GM12878 (cell line): ENCODE measurements around the gene PIGQ. TPM values are rescaled to one million over a fixed set of nuclear protein-coding genes. Genes with fewer than 3 reads are reported as not detected.

Experiments used
- BHLHE40 ChIP-seq, 2 experiments: fragments of 450-650 bp in 1 of 2; IDR thresholded peaks; 2 replicates each; pipeline ENCODE4 v1.6.1; 2011 to 2017; ENCODE audit warnings: low read depth in 2 of 2, borderline replicate concordance in 1 of 2, improper control_type of control experiment in 1 of 2, low read length in 1 of 2, mild to moderate bottlenecking in 1 of 2
- CBFB ChIP-seq: IDR thresholded peaks from 2 replicates; pipeline ENCODE4 v1.6.1; 2016; ENCODE audit warnings: antibody characterized with exemption, low read depth
- CEBPZ ChIP-seq: fragments of 150-350 bp; IDR thresholded peaks from 2 replicates; pipeline ENCODE4 v1.6.1; 2016; ENCODE audit warnings: low read depth, low read length
- E2F8 ChIP-seq: fragments of 450-650 bp; IDR thresholded peaks from 2 replicates; pipeline ENCODE4 v1.6.1; 2018; ENCODE audit warnings: mild to moderate bottlenecking, low read depth, moderate library complexity; ENCODE audit not compliant: partially characterized antibody
- ESRRA ChIP-seq: IDR thresholded peaks from 2 replicates; pipeline ENCODE4 v1.6.1; 2012; ENCODE audit warnings: mild to moderate bottlenecking, low read length, improper control_type of control experiment
- EZH2 ChIP-seq: IDR thresholded peaks from 2 replicates; pipeline ENCODE4 v1.6.1; 2012; ENCODE audit warnings: low read depth, mild to moderate bottlenecking, control low read depth, inconsistent platforms, low read length, borderline replicate concordance; ENCODE audit not compliant: control insufficient read depth
- FOXK2 ChIP-seq: fragments of 450-650 bp; IDR thresholded peaks from 2 replicates; pipeline ENCODE4 v1.6.1; 2017; ENCODE audit warnings: mild to moderate bottlenecking, moderate library complexity
- HDGF ChIP-seq: fragments of 450-650 bp; IDR thresholded peaks from 2 replicates; pipeline ENCODE4 v1.6.1; 2016; ENCODE audit warnings: antibody characterized with exemption
- KAT2A ChIP-seq: conservative IDR thresholded peaks from 2 replicates; pipeline ENCODE4 v1.6.1; 2011; ENCODE audit warnings: low read depth, low read length; ENCODE audit not compliant: control insufficient read depth
- KDM1A ChIP-seq: fragments of 200-600 bp; sonication (generic); IDR thresholded peaks from 2 replicates; pipeline ENCODE4 v1.6.1; 2016; ENCODE audit warnings: borderline replicate concordance
- LARP7 ChIP-seq: fragments of 450-650 bp; IDR thresholded peaks from 2 replicates; pipeline ENCODE4 v1.6.1; 2017; ENCODE audit warnings: mild to moderate bottlenecking
- MEF2A ChIP-seq: IDR thresholded peaks from 2 replicates; pipeline ENCODE4 v1.6.1; 2011; ENCODE audit warnings: low read depth, mild to moderate bottlenecking, low read length, moderate library complexity; ENCODE audit not compliant: insufficient read depth
- MLLT1 ChIP-seq: fragments of 450-650 bp; IDR thresholded peaks from 2 replicates; pipeline ENCODE4 v1.6.1; 2016; ENCODE audit warnings: mild to moderate bottlenecking
- MYB ChIP-seq: fragments of 150-350 bp; IDR thresholded peaks from 2 replicates; pipeline ENCODE4 v1.6.1; 2014; ENCODE audit warnings: mild to moderate bottlenecking, low read depth, low read length, borderline replicate concordance
- NBN ChIP-seq: fragments of 450-650 bp; IDR thresholded peaks from 2 replicates; pipeline ENCODE4 v1.6.1; 2016
- POLR2AphosphoS5 ChIP-seq: IDR thresholded peaks from 2 replicates; pipeline ENCODE4 v1.6.1; 2011; ENCODE audit warnings: mild to moderate bottlenecking, low read length, inconsistent platforms
- RBBP5 ChIP-seq: fragments of 200-600 bp; sonication (generic); conservative IDR thresholded peaks from 2 replicates; pipeline ENCODE4 v1.6.1; 2016
- SMAD5 ChIP-seq: IDR thresholded peaks from 2 replicates; pipeline ENCODE4 v1.6.1; 2016; ENCODE audit warnings: antibody characterized with exemption, low read depth
- SMC3 ChIP-seq: IDR thresholded peaks from 2 replicates; pipeline ENCODE4 v1.6.1; 2011; ENCODE audit warnings: low read length, improper control_type of control experiment, borderline replicate concordance
- SREBF1 ChIP-seq: IDR thresholded peaks from 2 replicates; pipeline ENCODE4 v1.6.1; 2012; ENCODE audit warnings: mild to moderate bottlenecking, low read length
- STAT1 ChIP-seq: fragments of 450-650 bp; conservative IDR thresholded peaks from 2 replicates; pipeline ENCODE4 v1.6.1; 2014; ENCODE audit warnings: antibody characterized with exemption, mild to moderate bottlenecking
- TCF12 ChIP-seq: IDR thresholded peaks from 2 replicates; pipeline ENCODE4 v1.6.1; 2011; ENCODE audit warnings: low read depth, mild to moderate bottlenecking, low read length
- TCF7 ChIP-seq: IDR thresholded peaks from 2 replicates; pipeline ENCODE4 v1.6.1; 2014; ENCODE audit warnings: antibody characterized with exemption, borderline replicate concordance
- ZNF217 ChIP-seq: fragments of 450-650 bp; IDR thresholded peaks from 2 replicates; pipeline ENCODE4 v1.6.1; 2017; ENCODE audit warnings: antibody characterized with exemption, mild to moderate bottlenecking
- ZNF274 ChIP-seq: IDR thresholded peaks from one replicate; pipeline ENCODE4 v1.8.0; 2011; ENCODE audit not compliant: insufficient read length, insufficient read depth
- ZNF622 ChIP-seq: fragments of 450-650 bp; IDR thresholded peaks from 2 replicates; pipeline ENCODE4 v1.6.1; 2017; ENCODE audit warnings: mild to moderate bottlenecking, inconsistent platforms
- polyA plus RNA-seq, 11 experiments: library from polyadenylated mRNA; depleted of rRNA in 4 of 11; unstranded in 6 of 11; stranded (reverse) in 5 of 11; fragments of >200 nt; fragmentation: Nextera tagmentation in 4 of 11; fragmentation: Illumina TruSeq in 1 of 11; extraction: Ambion mirVana in 4 of 11; extraction: Trizol in 1 of 11; gene quantifications; 1 replicate in 1 of 11; 2 replicates in 10 of 11; pipeline versions ENCODE4 v1.2.1 to v1.2.3, GENCODE V29; 2011 to 2016; ENCODE audit warnings: inconsistent platforms in 2 of 11, missing spikeins in 2 of 11, low read depth in 1 of 11
- total RNA-seq, 4 experiments: library from RNA; depleted of rRNA in 3 of 4; stranded (reverse); fragments of >200 nt in 3 of 4; fragmentation: Illumina TruSeq in 1 of 4; extraction: Trizol in 1 of 4; gene quantifications; 2 replicates each; pipeline versions ENCODE4 v1.2.1 to v1.2.3, GENCODE V29; 2013 to 2021

The PIGQ gene
- total and polyA plus RNA-seq, 10 of the 15 experiments (the other 5 are each of a cell fraction or from before 2014, with no cell fraction given) = 1.8 to 31.3 (median 17.5) TPM; not detected in 1

DNA sequence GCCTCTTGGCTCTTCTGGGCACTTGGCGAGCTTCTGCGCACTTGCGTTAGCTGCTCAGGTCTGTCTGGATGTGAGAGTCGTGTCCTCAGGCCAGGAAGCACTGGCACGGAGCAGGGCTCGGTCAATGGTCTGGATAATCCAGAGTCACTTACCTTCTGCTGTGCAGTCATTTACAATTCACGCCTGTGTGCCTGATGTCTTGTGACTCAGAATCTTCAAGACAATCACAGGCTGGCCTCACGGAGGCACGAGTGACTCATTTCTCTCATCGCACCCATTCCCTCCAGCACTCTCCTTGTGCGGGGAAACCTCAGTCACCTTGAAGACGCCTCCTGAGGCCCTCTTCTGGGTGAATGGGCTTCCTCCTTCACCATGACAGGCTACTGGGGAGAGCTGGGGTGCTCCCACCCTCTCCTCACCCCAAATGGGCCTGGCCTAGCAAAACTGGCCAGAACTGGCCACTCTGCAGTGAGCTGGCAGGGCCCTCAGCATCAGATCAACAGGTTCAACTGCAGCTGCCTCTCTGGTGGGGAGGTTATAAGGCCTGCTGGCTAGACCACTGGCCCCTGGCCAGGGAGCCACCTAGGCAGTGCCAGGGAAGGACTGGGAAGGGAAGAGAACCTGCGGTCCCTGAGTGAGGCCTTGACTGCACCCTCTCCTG, 44.1 kb upstream of the PIGQ start (continued):
- TF ChIP-seq CEBPZ = no peak
- peak; percentile 85; the same call in 1 of the 2 replicates for TF ChIP-seq ESRRA
- TF ChIP-seq ZNF274 = no peak
- TF ChIP-seq ZNF622 = no peak
- no peak for TF ChIP-seq E2F8
- TF ChIP-seq KDM1A = no peak
- TF ChIP-seq LARP7 = no peak; the same call in 1 of the 2 replicates
- peak; percentile 85 for TF ChIP-seq NBN
- TF ChIP-seq SMAD5 = no peak
- TF ChIP-seq TCF7 = no peak
- no peak; the same call in 1 of the 2 replicates for TF ChIP-seq STAT1
- TF ChIP-seq MYB = no peak
- no peak for TF ChIP-seq HDGF
- TF ChIP-seq BHLHE40 (IDR thresholded peaks at IDR 0.05; ENCODE audit: borderline replicate concordance in 1 of 2, low read depth in 2 of 2, low read length in 1 of 2) = peak; percentile 83 to 92
- TF ChIP-seq MEF2A = no peak
- TF ChIP-seq MLLT1 = no peak
- peak; percentile 85 for TF ChIP-seq FOXK2
- TF ChIP-seq EZH2 = no peak
- TF ChIP-seq SMC3 = peak; percentile 19; the same call in 1 of the 2 replicates
- TF ChIP-seq POLR2AphosphoS5 = 0 out of 2 replicates have a peak, but pooled peaks have one; percentile 44
- TF ChIP-seq ZNF217 = no peak
- no peak for TF ChIP-seq CBFB
- no peak for TF ChIP-seq RBBP5
- no peak for TF ChIP-seq KAT2A
- no peak for TF ChIP-seq TCF12
- 0 out of 2 replicates have a peak, but pooled peaks have one; percentile 31 for TF ChIP-seq SREBF1
